HG02885 (cell line): Measurements from ENCODE around the gene RREB1.

Source experiments
- ATAC-seq: cut with Tn5 transposase; IDR thresholded peaks from one replicate; pipeline ENCODE4 v1.9.1; 2021; ENCODE audit warnings: mild to moderate bottlenecking; ENCODE audit not compliant: unreplicated experiment, poor library complexity

Gene RREB1

GRCh38 chr6:7119272-7119801, 11.6 kb downstream of the RREB1 start:
- ATAC-seq: no peak

GRCh38 chr6:7121700-7122241, 14.0 kb downstream of the RREB1 start:
- ATAC-seq: no peak

- no peak for ATAC-seq
These were observed 14.9 kb downstream of the RREB1 start for GRCh38 chr6:7122684-7123083.

- no peak for ATAC-seq
These were observed 16.4 kb downstream of the RREB1 start for GRCh38 chr6:7124114-7124513.

- no peak for ATAC-seq
These were observed 16.9 kb downstream of the RREB1 start for GRCh38 chr6:7124636-7125035.

GRCh38 chr6:7125290-7125689, 17.5 kb downstream of the RREB1 start:
- no peak for ATAC-seq

- no peak for ATAC-seq
These were observed 19.0 kb downstream of the RREB1 start for GRCh38 chr6:7126754-7127153.

GRCh38 chr6:7127680-7128079, 19.9 kb downstream of the RREB1 start:
- no peak for ATAC-seq

GRCh38 chr6:7129360-7129759, 21.6 kb downstream of the RREB1 start:
- ATAC-seq: no peak

- no peak for ATAC-seq
These were observed 22.2 kb downstream of the RREB1 start for GRCh38 chr6:7129784-7130569.

- no peak for ATAC-seq
These were observed 23.6 kb downstream of the RREB1 start for GRCh38 chr6:7131390-7131789.

- no peak for ATAC-seq
These were observed 24.8 kb downstream of the RREB1 start for GRCh38 chr6:7132398-7133035.

- no peak for ATAC-seq
These were observed 27.4 kb downstream of the RREB1 start for GRCh38 chr6:7134999-7135745.

GRCh38 chr6:7135755-7136154, 28.0 kb downstream of the RREB1 start:
- peak; percentile 33 for ATAC-seq

GRCh38 chr6:7136859-7137334, 29.1 kb downstream of the RREB1 start:
- peak; percentile 45 for ATAC-seq

GRCh38 chr6:7137335-7138045, 29.7 kb downstream of the RREB1 start:
- ATAC-seq: peak; percentile 42

- ATAC-seq: no peak
These were observed 30.3 kb downstream of the RREB1 start for GRCh38 chr6:7138046-7138531.

- ATAC-seq: no peak
These were observed 31.2 kb downstream of the RREB1 start for GRCh38 chr6:7138921-7139358.

GRCh38 chr6:7139835-7140470, 32.2 kb downstream of the RREB1 start:
- ATAC-seq: no peak
